ENCODE data around the gene RAB30. TPM values are rescaled to one million over a fixed set of nuclear protein-coding genes. Genes with fewer than 3 reads are reported as not detected.
"Not testable (repeated sequence)": the region's sequence is repeated elsewhere in the genome, so short reads cannot be mapped to it uniquely, and the experiment has no call there.

RAB30 gene
- total RNA-seq, 4 donors from 2014 or later, result 18.7 to 36.6 (median 27.5) TPM

GRCh38 chr11:82974135-82974534, 97.6 kb downstream of the RAB30 start:
- TF ChIP-seq POLR2AphosphoS5 (IDR thresholded peaks at IDR 0.05), result no peak
- no peak for TF ChIP-seq EP300 (IDR thresholded peaks at IDR 0.05)
- no peak for TF ChIP-seq POLR2A (IDR thresholded peaks at IDR 0.05)
- TF ChIP-seq, protein P1, sequence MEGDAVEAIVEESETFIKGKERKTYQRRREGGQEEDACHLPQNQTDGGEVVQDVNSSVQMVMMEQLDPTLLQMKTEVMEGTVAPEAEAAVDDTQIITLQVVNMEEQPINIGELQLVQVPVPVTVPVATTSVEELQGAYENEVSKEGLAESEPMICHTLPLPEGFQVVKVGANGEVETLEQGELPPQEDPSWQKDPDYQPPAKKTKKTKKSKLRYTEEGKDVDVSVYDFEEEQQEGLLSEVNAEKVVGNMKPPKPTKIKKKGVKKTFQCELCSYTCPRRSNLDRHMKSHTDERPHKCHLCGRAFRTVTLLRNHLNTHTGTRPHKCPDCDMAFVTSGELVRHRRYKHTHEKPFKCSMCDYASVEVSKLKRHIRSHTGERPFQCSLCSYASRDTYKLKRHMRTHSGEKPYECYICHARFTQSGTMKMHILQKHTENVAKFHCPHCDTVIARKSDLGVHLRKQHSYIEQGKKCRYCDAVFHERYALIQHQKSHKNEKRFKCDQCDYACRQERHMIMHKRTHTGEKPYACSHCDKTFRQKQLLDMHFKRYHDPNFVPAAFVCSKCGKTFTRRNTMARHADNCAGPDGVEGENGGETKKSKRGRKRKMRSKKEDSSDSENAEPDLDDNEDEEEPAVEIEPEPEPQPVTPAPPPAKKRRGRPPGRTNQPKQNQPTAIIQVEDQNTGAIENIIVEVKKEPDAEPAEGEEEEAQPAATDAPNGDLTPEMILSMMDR (IDR thresholded peaks at IDR 0.05), result no peak
- no peaks in the 10 kb centered on the region for H3K9me3 ChIP-seq
- WGBS, 2 donors (ENCODE audit: low coverage in 1 of 2), result 81 to 95% methylated on average over 2 of the region's 2 CpGs
- no peak overlapping the region for H3K4me3 ChIP-seq
- ATAC-seq, result no peak
- no peaks in the 10 kb centered on the region for H3K4me1 ChIP-seq
- no peak overlapping the region for H3K27ac ChIP-seq
- no peaks in the 10 kb centered on the region for H3K36me3 ChIP-seq
- no peaks in the 10 kb centered on the region for H3K27me3 ChIP-seq

DNA sequence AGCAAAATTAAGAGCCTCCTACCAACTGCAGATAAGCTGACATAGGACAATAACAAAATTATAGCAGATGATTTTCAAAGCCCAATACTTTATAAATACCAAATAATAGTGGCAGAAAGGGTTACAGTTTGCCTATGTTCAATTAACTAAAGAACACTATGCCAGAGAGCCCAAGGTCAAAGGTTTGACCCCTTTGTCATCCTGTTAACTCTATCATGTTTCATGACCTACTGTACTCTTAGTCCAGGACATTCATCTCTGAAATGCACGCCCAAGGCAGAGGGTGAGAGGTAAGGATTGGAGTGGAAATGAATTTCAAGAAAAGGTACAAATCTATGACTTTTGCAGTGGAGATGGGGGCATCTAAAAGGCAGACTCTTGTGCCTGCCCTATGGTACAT, 99.6 kb downstream of the RAB30 start:
- Histone ChIP-seq H3K27ac (no peak overlapping the region), H3K36me3 (no peaks in the 10 kb centered on the region), H3K4me1 (no peaks in the 10 kb centered on the region), H3K27me3 (no peaks in the 10 kb centered on the region), H3K9me3 (no peaks in the 10 kb centered on the region), H3K4me3 (no peak overlapping the region)
- WGBS, 2 donors (ENCODE audit: low coverage in 1 of 2), result 36% methylated on average over 1 of the region's 1 CpG; no CpG with 5 or more reads in 1 of the 2 donors
- TF ChIP-seq, protein P1 (IDR thresholded peaks at IDR 0.05), result no peak
- TF ChIP-seq POLR2A (IDR thresholded peaks at IDR 0.05), result no peak
- no peak for TF ChIP-seq EP300 (IDR thresholded peaks at IDR 0.05)
- TF ChIP-seq POLR2AphosphoS5 (IDR thresholded peaks at IDR 0.05), result no peak
- no peak for ATAC-seq

- not testable (repeated sequence) for H3K4me1 ChIP-seq, ATAC-seq, H3K27me3 ChIP-seq, H3K27ac ChIP-seq, H3K4me3 ChIP-seq, H3K36me3 ChIP-seq, H3K9me3 ChIP-seq
- 92% methylated on average over 2 to 6 of the region's 8 CpGs for WGBS, 2 donors (ENCODE audit: low coverage in 1 of 2)
Measured at GRCh38 chr11:82971519-82971946, 100.2 kb downstream of the RAB30 start.

DNA sequence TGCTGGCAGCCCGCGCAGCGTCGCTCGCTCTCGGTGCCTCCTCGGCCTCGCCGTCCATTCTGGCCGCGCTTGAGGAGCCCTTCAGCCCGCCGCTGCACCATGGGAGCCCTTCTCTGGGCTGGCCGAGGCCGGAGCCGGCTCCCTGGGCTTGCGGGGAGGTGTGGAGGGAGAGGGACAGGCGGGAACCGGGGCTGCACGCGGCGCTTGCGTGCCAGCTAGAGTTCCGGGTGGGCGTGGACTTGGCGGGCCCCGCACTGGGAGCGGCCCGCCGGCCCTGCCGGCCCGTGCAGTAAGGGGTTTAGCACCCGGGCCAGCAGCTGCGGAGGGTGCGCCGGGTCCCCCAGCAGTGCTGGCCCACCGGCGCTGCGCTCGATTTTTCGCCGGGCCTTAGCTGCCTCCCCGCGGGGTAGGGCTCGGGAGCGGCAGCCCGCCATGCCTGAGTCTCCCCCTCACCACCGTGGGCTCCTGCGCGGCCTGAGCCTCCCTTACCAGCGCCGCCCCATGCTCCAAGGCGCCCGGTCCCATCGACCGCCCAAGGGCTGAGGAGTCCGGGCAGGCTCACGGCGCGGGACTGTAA, 101.1 kb downstream of the RAB30 start:
- not testable (repeated sequence) for ATAC-seq, H3K27me3 ChIP-seq, H3K36me3 ChIP-seq, H3K27ac ChIP-seq, H3K4me1 ChIP-seq, H3K9me3 ChIP-seq
- H3K4me3 ChIP-seq, result peak overlapping the region in 1 of 2 donors; percentile 15
- WGBS, 2 donors (ENCODE audit: low coverage in 1 of 2), result 88% methylated on average over 5 of the region's 60 CpGs; no CpG with 5 or more reads in 1 of the 2 donors

DNA sequence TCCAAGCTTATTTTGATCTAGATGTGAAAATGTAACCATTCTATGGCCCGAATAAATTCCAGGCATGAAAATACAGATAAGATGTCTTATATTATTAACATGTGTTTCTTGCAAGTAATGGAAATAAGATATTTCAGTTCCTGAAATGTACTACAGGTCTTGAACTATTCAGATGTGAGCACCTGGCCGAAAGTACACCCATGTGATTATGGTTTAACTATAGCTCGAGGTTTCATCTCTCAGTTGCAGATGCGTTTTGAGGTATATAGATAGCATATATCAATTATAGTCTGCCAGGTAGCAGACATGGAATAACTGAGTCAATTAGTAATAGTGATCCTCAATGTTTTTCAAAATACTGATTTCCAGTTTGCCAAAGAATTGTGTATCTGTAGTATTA, 101.9 kb downstream of the RAB30 start:
- Histone ChIP-seq H3K27ac (no peak overlapping the region), H3K36me3 (no peaks in the 10 kb centered on the region), H3K4me1 (no peaks in the 10 kb centered on the region), H3K9me3 (no peaks in the 10 kb centered on the region), H3K27me3 (no peaks in the 10 kb centered on the region), H3K4me3 (no peak overlapping the region)
- TF ChIP-seq, protein P1 (IDR thresholded peaks at IDR 0.05), result no peak
- TF ChIP-seq EP300 (IDR thresholded peaks at IDR 0.05) (no peak), POLR2AphosphoS5 (IDR thresholded peaks at IDR 0.05) (no peak)
- 81 to 95% methylated on average over 4 of the region's 4 CpGs for WGBS, 2 donors (ENCODE audit: low coverage in 1 of 2)
- ATAC-seq, result no peak

DNA sequence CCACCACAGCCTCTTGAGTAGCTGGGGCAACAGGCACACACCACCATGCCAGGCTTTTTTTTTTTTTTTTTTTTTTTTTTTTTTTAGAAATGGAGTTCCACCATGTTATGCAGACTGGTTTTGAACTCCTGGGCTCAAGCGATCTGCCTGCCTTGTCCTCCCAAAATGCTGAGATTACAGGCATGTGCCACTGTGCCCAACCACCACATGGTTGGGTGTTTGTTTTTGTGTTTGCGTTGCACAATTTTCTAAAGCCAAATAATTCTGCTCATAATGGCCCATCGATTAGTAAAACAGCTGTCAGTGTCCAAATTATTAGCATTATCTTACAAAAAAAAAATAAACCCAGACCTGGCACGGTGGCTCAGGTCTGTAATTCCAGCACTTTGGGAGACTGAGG, 104.3 kb downstream of the RAB30 start:
- H3K36me3 ChIP-seq, result no peaks in the 10 kb centered on the region
- WGBS, 2 donors (ENCODE audit: low coverage in 1 of 2), result 73 to 77% methylated on average over 1 to 4 of the region's 4 CpGs
- H3K4me3 ChIP-seq, result no peak overlapping the region

GRCh38 chr11:82962021-82962420, 109.7 kb downstream of the RAB30 start:
- H3K27me3 ChIP-seq, H3K9me3 ChIP-seq, ATAC-seq, H3K4me3 ChIP-seq, H3K27ac ChIP-seq, H3K4me1 ChIP-seq, H3K36me3 ChIP-seq: not testable (repeated sequence)

More for the DNA sequence above, 104.3 kb downstream of the RAB30 start:
- H3K4me1 ChIP-seq, result no peaks in the 10 kb centered on the region
- no peak overlapping the region for H3K27ac ChIP-seq
- no peak for TF ChIP-seq POLR2A (IDR thresholded peaks at IDR 0.05)
- no peak for ATAC-seq
- H3K27me3 ChIP-seq, result no peaks in the 10 kb centered on the region
- H3K9me3 ChIP-seq, result peaks cover 0 to 7% (median 0%) of the 10 kb centered on the region in 3 donors

Measured in gastroesophageal sphincter (tissue), 4 donors.